GM06990 (cell line): ENCODE results near the gene DCAF8L2.

Source experiments
- DNase-seq: peaks from one replicate; pipeline ENCODE4 v3.0.0-alpha.2; 2011; ENCODE audit not compliant: insufficient read length; ENCODE audit errors: extremely low read depth
- H3K27me3 ChIP-seq: replicated peaks from 2 replicates; pipeline ENCODE4 v1.6.0; 2011; ENCODE audit warnings: low read length; ENCODE audit not compliant: control insufficient read depth, insufficient read depth
- H3K36me3 ChIP-seq: 2 replicates; pipeline ENCODE4 v1.5.1; 2011; ENCODE audit warnings: low read length; ENCODE audit not compliant: control insufficient read depth, insufficient read depth
- H3K4me3 ChIP-seq: replicated peaks from 2 replicates; pipeline ENCODE4 v1.5.1; 2011; ENCODE audit warnings: low read depth, mild to moderate bottlenecking, control low read depth, low read length
- CTCF ChIP-seq: IDR thresholded peaks from 2 replicates; pipeline ENCODE4 v1.5.1; 2011; ENCODE audit warnings: low read length, control low read depth, mild to moderate bottlenecking, inconsistent platforms; ENCODE audit not compliant: insufficient read depth, poor library complexity, severe bottlenecking

The DCAF8L2 gene

GRCh38 chrX:27626066-27626465 lies 35.9 kb downstream of the DCAF8L2 start:
- no peak for TF ChIP-seq CTCF
- DNase-seq = no peak
- Histone ChIP-seq H3K27me3 (no peaks in the 10 kb centered on the region), H3K4me3 (no peak overlapping the region), H3K36me3 (no peaks in the 10 kb centered on the region)

- no peak for TF ChIP-seq CTCF
- no peak overlapping the region for H3K4me3 ChIP-seq
- H3K27me3 ChIP-seq = no peaks in the 10 kb centered on the region
- H3K36me3 ChIP-seq = no peaks in the 10 kb centered on the region
- no peak for DNase-seq
These were observed 43.2 kb downstream of the DCAF8L2 start for GRCh38 chrX:27633328-27633727.

GRCh38 chrX:27656581-27656980 lies 66.4 kb downstream of the DCAF8L2 start:
- H3K36me3 ChIP-seq = no peaks in the 10 kb centered on the region
- H3K27me3 ChIP-seq = no peaks in the 10 kb centered on the region
- no peak for DNase-seq
- no peak for TF ChIP-seq CTCF
- H3K4me3 ChIP-seq = no peak overlapping the region

GRCh38 chrX:27660878-27661277 lies 70.7 kb downstream of the DCAF8L2 start:
- DNase-seq = no peak
- no peak for TF ChIP-seq CTCF

GRCh38 chrX:27671234-27671633 lies 81.1 kb downstream of the DCAF8L2 start:
- Histone ChIP-seq H3K4me3 (no peak overlapping the region), H3K36me3 (no peaks in the 10 kb centered on the region), H3K27me3 (no peaks in the 10 kb centered on the region)
- no peak for TF ChIP-seq CTCF
- DNase-seq = no peak

More at GRCh38 chrX:27660878-27661277, 70.7 kb downstream of the DCAF8L2 start:
- no peaks in the 10 kb centered on the region for H3K27me3 ChIP-seq
- H3K4me3 ChIP-seq = no peak overlapping the region
- no peaks in the 10 kb centered on the region for H3K36me3 ChIP-seq

- Histone ChIP-seq H3K27me3 (no peaks in the 10 kb centered on the region), H3K4me3 (no peak overlapping the region), H3K36me3 (no peaks in the 10 kb centered on the region)
- no peak for TF ChIP-seq CTCF
- no peak for DNase-seq
These were observed 84.3 kb downstream of the DCAF8L2 start for GRCh38 chrX:27674491-27674890.
